Heart right ventricle (tissue), 16 donors: ENCODE data around the gene SCGB1C2. TPM values are rescaled to one million over a fixed set of nuclear protein-coding genes. Genes with fewer than 3 reads are reported as not detected.

ENCODE experiments used
- ATAC-seq, 8 donors: fragments of 200-7000 bp; cut with Tn5 transposase; one replicate each; pipeline ENCODE4 v1.9.1; 2020; ENCODE audit warnings: mild to moderate bottlenecking in 8 of 8, moderate library complexity in 8 of 8, moderate number of reproducible peaks in 1 of 8
- DNase-seq, 2 donors: peaks; one replicate each; pipeline ENCODE4 v3.0.0-alpha.2; 2020
- H3K27ac ChIP-seq, 10 donors: fragments of 200-600 bp; sonication (generic) in 2 of 10; one replicate each; pipeline versions ENCODE4 v1.5.0 to v1.8.0; 2020 to 2022; ENCODE audit warnings: mild to moderate bottlenecking in 3 of 10
- H3K27me3 ChIP-seq, 7 donors: fragments of 200-600 bp; one replicate each; pipeline ENCODE4 v1.8.0; 2021 to 2022; ENCODE audit warnings: mild to moderate bottlenecking in 2 of 7
- H3K36me3 ChIP-seq, 9 donors: fragments of 200-600 bp; sonication (generic) in 1 of 9; one replicate each; pipeline versions ENCODE4 v1.5.0 to v1.8.0; 2020 to 2022; ENCODE audit warnings: mild to moderate bottlenecking in 2 of 9
- H3K4me1 ChIP-seq, 9 donors: fragments of 200-600 bp; sonication (generic) in 1 of 9; one replicate each; pipeline versions ENCODE4 v1.5.0 to v1.8.0; 2020 to 2022; ENCODE audit warnings: mild to moderate bottlenecking in 4 of 9
- H3K4me3 ChIP-seq, 10 donors: fragments of 200-600 bp; sonication (generic) in 2 of 10; one replicate each; pipeline versions ENCODE4 v1.5.0 to v1.8.0; 2020 to 2022; ENCODE audit warnings: mild to moderate bottlenecking in 7 of 10, moderate library complexity in 2 of 10
- H3K9me3 ChIP-seq, 11 donors: fragments of 200-600 bp in 10 of 11; sonication (generic) in 2 of 11; one replicate each; pipeline versions ENCODE4 v1.5.0 to v1.8.0; 2013 to 2022; ENCODE audit warnings: mild to moderate bottlenecking in 2 of 11, control low read depth in 1 of 11, moderate library complexity in 1 of 11
- WGBS, 2 donors: extraction: QIAGEN DNeasy Blood & Tissue Kit; methylation state at CpG; one replicate each; pipeline ENCODE4 v1.1.7; 2013; ENCODE audit warnings: inconsistent platforms in 1 of 2; 5-methylcytosine and 5-hydroxymethylcytosine counted together
- intact Hi-C, 10 donors: fragments of 100-400 bp; cut with DNase I; formaldehyde crosslinking; loops; one replicate each; pipeline versions ENCODE4 v1.11.1 to v1.14.2; 2022
- polyA plus RNA-seq, 2 donors: library from polyadenylated mRNA; stranded (reverse); fragments of 200-250 nt; gene quantifications; one replicate each; pipeline ENCODE4 v1.2.3, GENCODE V29; 2013
- total RNA-seq, 10 donors: library from RNA; stranded (reverse); fragmentation: NEBNext Ultra II Directional in 3 of 10; extraction: Animal tissue kit (Norgen Biotek cat#: 25700) in 3 of 10; gene quantifications; one replicate each; pipeline versions ENCODE4 v1.2.1 to v1.2.4, GENCODE V29; 2021 to 2023
- TF ChIP-seq, protein P1 (sequence below), 9 donors: fragments of 200-600 bp; sonication (generic) in 2 of 9; IDR thresholded peaks; one replicate each; pipeline versions ENCODE4 v1.5.0 to v1.8.0; 2021 to 2022; ENCODE audit warnings: antibody characterized with exemption in 9 of 9, mild to moderate bottlenecking in 5 of 9, moderate library complexity in 1 of 9
- donor health status: Arrhythmogenic right ventricular cardiomyopathy.
- donor health status: ischemic (EF 13 %, LVEDD 7.1; RV severe dilation, severe dysfunction).
- donor health status: healthy with polysubstance abuse.
- donor health status: DM: no; HTN: yes; CAD: no.
- donor health status: DM: no; HTN: no; CAD: no.
- donor health status: ischemic (EF 25% LVEDD 6.9; RV normal size, moderate dysfunction).
- donor health status: ischemic (EF 25% LVEDD 5.7; RV mildly dilated, moderate dysfunction).
- donor health status: healthy.
- donor health status: DM: yes; HTN: yes; CAD: no.
- donor health status: Ischemic cardiomyopathy.
- donor health status: ischemic (EF 35%, LVEDD 5.7; RV mildly dilated, moderate dysfunction).
- donor health status: nonischemic (EF 11% LVEDD 7.7; RV severe dilation, severe dysfunction).
- donor health status: DM: yes; HTN: yes; CAD: no.
- donor health status: PGD.
- donor health status: ischemic (EF 29% LVEDD 5.4; RV normal size, mild dysfunction).
- donor health status: nonischemic (EF 23%, LVEDD 6.1; RV moderate dilation, normal function).

The SCGB1C2 gene
- total and polyA plus RNA-seq, 12 donors = not detected

DNA sequence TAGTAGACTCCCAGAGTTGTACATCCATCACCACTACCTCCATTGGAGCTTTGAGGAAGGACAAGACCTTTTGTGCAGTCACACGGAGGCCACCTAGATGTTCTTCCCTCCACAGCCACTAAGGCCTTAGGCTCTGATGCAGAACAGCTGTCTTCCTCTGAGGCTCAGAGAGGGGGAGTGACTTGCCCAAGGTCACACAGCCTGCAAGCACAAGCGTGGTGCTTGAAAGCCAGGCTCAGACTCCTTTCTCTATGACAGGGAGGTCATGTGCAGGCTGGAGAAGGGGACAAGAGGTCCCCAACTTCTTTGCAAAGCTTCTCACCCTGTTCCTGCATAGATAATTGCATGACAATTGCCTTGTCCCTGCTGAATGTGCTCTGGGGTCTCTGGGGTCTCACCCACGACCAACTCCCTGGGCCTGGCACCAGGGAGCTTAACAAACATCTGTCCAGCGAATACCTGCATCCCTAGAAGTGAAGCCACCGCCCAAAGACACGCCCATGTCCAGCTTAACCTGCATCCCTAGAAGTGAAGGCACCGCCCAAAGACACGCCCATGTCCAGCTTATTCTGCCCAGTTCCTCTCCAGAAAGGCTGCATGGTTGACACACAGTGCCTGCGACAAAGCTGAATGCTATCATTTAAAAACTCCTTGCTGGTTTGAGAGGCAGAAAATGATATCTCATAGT, 12.7 kb downstream of the SCGB1C2 start:
- Histone ChIP-seq H3K27me3 (no peaks in the 10 kb centered on the region), H3K4me1 (no peaks in the 10 kb centered on the region), H3K9me3 (no peaks in the 10 kb centered on the region), H3K4me3 (no peak overlapping the region), H3K27ac (no peak overlapping the region), H3K36me3 (peaks cover 0 to 80% (median 0%) of the 10 kb centered on the region in 9 donors)
- intact Hi-C loops = loop anchor here in 3 of 10 donors (5.0 kb wide), 2 partner anchors 237 to 257 kb away; no protein-coding TSS in a partner anchor
- no peak for DNase-seq
- TF ChIP-seq, protein P1, sequence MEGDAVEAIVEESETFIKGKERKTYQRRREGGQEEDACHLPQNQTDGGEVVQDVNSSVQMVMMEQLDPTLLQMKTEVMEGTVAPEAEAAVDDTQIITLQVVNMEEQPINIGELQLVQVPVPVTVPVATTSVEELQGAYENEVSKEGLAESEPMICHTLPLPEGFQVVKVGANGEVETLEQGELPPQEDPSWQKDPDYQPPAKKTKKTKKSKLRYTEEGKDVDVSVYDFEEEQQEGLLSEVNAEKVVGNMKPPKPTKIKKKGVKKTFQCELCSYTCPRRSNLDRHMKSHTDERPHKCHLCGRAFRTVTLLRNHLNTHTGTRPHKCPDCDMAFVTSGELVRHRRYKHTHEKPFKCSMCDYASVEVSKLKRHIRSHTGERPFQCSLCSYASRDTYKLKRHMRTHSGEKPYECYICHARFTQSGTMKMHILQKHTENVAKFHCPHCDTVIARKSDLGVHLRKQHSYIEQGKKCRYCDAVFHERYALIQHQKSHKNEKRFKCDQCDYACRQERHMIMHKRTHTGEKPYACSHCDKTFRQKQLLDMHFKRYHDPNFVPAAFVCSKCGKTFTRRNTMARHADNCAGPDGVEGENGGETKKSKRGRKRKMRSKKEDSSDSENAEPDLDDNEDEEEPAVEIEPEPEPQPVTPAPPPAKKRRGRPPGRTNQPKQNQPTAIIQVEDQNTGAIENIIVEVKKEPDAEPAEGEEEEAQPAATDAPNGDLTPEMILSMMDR (IDR thresholded peaks at IDR 0.05) = no peak
- WGBS, 2 donors = 84 to 88% methylated on average over 9 of the region's 9 CpGs
- no peak for ATAC-seq

DNA sequence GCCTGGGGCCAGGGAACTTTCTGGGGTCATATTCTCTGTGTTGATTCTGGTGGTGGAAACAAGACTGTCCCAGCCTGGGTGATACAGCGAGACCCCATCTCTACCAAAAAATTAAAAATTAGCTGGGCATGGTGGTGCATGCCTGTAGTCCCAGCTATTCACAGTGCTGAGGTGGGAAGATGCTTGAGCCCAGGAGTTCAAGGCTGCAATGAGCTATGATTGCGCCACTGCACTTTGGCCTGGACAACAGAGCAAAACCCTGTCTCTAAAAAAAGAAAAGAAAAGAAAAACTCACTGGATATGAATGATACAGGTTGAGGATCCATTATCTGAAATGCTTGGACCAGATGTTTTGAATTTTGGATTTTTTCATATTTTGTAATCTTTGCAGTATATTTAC, 13.6 kb downstream of the SCGB1C2 start:
- 96 to 99% methylated on average over 2 of the region's 2 CpGs for WGBS, 2 donors
- TF ChIP-seq, protein P1 (IDR thresholded peaks at IDR 0.05) = no peak

DNA sequence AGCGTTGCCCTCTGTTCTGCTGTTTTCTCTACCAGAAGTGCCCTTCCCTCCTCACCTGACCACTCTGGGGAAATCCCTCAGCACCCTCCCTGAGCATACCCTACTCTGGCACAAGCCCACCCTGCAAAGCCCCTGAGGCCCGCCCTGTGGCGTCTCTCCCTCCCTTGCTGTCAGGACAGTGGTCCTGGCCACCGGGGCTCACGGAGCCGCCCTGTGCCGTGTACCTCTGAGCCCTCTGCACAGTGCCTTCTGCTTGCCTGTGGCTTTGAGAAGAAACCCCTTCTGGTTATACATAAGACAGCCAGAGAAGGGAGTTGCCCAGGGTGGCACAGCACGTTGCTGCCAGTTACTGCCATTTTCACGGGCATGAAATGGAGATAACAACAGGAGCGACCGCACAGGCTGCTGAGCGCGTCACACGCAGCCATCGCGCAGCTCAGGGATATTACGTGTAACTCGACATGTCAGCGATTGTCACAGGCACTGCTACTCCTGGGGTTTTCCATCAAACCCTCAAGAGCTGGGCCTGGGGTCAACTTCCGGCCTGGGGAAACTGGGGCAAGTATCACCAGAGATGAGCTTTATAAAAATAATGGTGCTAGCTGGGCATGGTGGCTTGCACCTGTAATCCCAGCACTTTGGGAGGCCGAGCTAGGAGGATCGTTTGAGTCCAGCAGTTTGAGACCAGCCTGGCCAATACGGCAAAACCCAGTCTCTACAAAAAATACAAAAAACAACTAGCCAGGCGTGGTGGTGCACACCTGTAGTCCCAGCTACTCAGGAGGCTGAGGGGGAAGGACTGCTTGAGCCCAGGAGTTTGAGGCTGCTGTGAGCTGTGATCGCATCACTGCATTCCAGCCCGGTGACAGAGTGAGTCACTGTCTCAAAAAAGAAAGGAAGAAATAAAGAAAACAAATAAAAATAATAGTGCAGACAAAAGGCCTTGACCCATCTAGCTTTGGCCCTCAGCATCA, 14.8 kb downstream of the SCGB1C2 start:
- 86% methylated on average over 26 of the region's 26 CpGs for WGBS, 2 donors
- Histone ChIP-seq H3K4me3 (no peak overlapping the region), H3K9me3 (no peaks in the 10 kb centered on the region), H3K27me3 (no peaks in the 10 kb centered on the region), H3K36me3 (peaks cover 0 to 91% (median 0%) of the 10 kb centered on the region in 9 donors), H3K27ac (no peak overlapping the region), H3K4me1 (no peaks in the 10 kb centered on the region)
- no peak for DNase-seq
- intact Hi-C loops = no loop called here
- no peak for ATAC-seq
- TF ChIP-seq, protein P1 (IDR thresholded peaks at IDR 0.05) = no peak

More for the DNA sequence above, 13.6 kb downstream of the SCGB1C2 start:
- intact Hi-C loops = no loop called here
- Histone ChIP-seq H3K4me1 (no peaks in the 10 kb centered on the region), H3K36me3 (peaks cover 0 to 90% (median 0%) of the 10 kb centered on the region in 9 donors), H3K27ac (no peak overlapping the region), H3K9me3 (no peaks in the 10 kb centered on the region), H3K4me3 (no peak overlapping the region), H3K27me3 (no peaks in the 10 kb centered on the region)
- DNase-seq (no peak), ATAC-seq (no peak)

DNA sequence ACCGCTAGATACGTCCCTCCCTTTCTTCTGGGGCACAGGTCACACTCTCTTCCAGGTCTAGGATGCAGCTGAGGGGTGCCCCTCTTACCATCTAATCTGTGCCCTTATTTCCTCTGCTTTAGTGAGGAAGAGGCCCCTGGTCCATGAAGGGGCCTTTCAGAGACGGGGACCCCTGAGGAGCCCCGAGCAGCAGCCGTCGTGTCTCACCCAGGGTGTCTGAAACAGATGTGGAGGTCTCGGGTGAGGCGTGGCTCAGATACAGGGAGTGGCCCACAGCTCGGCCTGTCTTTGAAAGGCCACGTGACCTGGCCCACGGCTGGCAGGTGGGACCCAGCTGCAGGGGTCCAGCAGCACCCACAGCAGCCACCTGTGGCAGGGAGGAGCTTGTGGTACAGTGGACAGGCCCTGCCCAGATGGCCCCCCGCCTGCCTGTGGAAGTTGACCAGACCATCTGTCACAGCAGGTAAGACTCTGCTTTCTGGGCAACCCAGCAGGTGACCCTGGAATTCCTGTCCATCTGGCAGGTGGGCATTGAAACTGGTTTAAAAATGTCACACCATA, 15.6 kb downstream of the SCGB1C2 start:
- Histone ChIP-seq H3K27ac (no peak overlapping the region), H3K27me3 (no peaks in the 10 kb centered on the region), H3K4me3 (no peak overlapping the region), H3K4me1 (no peaks in the 10 kb centered on the region), H3K36me3 (peaks cover 0 to 83% (median 0%) of the 10 kb centered on the region in 9 donors), H3K9me3 (no peaks in the 10 kb centered on the region)
- intact Hi-C loops = no loop called here
- TF ChIP-seq, protein P1 (IDR thresholded peaks at IDR 0.05) = no peak
- no peak for DNase-seq
- peak in 1 of 8 donors; percentile 34 for ATAC-seq
- 86% methylated on average over 12 of the region's 12 CpGs for WGBS, 2 donors
